ENCODE measurements around the gene OR6B1. TPM values are rescaled to one million over a fixed set of nuclear protein-coding genes. Genes with fewer than 3 reads are reported as not detected.
A peak's percentile ranks its signal among the peaks of the same experiment; 100 is the strongest.

OR6B1 gene
- polyA plus RNA-seq, 1 donor (not counting 4 experiments of a cell fraction or from before 2014, with no cell fraction given) = not detected

DNA sequence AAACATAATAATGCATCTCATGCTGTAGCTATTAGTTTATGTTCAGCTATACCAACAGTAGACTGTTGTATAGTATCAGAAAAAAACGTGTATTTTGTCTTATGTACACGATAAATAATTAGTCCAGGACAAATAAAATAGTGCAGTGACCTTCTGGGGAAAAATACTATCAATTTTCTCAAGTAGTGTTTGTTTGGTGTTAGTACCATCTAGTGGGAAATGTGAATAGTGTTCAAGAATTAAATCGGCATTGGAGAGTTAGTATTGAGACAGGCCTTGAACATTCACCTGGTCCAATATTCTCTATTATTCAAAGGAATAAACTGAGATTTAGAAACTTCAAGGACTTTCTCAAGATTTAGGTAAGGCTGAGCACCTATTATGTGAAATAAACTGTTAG lies 26.9 kb downstream of the OR6B1 start:
- no peaks in the 10 kb centered on the region for H3K27me3 ChIP-seq (ENCODE audit: control insufficient read depth, extremely low read depth, insufficient read depth, low read length)
- no peak for TF ChIP-seq EZH2 (IDR thresholded peaks at IDR 0.05; ENCODE audit: low read length)
- TF ChIP-seq, protein P1, sequence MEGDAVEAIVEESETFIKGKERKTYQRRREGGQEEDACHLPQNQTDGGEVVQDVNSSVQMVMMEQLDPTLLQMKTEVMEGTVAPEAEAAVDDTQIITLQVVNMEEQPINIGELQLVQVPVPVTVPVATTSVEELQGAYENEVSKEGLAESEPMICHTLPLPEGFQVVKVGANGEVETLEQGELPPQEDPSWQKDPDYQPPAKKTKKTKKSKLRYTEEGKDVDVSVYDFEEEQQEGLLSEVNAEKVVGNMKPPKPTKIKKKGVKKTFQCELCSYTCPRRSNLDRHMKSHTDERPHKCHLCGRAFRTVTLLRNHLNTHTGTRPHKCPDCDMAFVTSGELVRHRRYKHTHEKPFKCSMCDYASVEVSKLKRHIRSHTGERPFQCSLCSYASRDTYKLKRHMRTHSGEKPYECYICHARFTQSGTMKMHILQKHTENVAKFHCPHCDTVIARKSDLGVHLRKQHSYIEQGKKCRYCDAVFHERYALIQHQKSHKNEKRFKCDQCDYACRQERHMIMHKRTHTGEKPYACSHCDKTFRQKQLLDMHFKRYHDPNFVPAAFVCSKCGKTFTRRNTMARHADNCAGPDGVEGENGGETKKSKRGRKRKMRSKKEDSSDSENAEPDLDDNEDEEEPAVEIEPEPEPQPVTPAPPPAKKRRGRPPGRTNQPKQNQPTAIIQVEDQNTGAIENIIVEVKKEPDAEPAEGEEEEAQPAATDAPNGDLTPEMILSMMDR (optimal IDR thresholded peaks at IDR 0.05 in 1 of 3, IDR thresholded peaks at IDR 0.05 in 1 of 3, conservative IDR thresholded peaks at IDR 0.05 in 1 of 3; ENCODE audit: extremely low read depth in 1 of 3, insufficient read depth in 2 of 3, low read length in 3 of 3) = peak in 2 of 3 experiments; percentile 18
- H3K4me2 ChIP-seq (ENCODE audit: control insufficient read depth, extremely low read depth, insufficient read depth, low read depth, low read length) = no peak overlapping the region
- H3K79me2 ChIP-seq (ENCODE audit: control insufficient read depth, insufficient read depth, low read length) = no peaks in the 10 kb centered on the region
- no peaks in the 10 kb centered on the region for H3K36me3 ChIP-seq (ENCODE audit: control insufficient read depth in 2 of 2, extremely low read depth in 1 of 2, insufficient read depth in 2 of 2, low read length in 2 of 2)
- DNase-seq (ENCODE audit: low read depth, low spot score) (no peak), FAIRE-seq (no peak)
- no peak overlapping the region for H3K4me3 ChIP-seq (ENCODE audit: control insufficient read depth in 2 of 3, extremely low read depth in 1 of 3, insufficient read depth in 2 of 3, low read depth in 1 of 3, low read length in 3 of 3)
- no peaks in the 10 kb centered on the region for H3K4me1 ChIP-seq (ENCODE audit: control insufficient read depth, extremely low read depth, insufficient read depth, low read length)
- no peaks in the 10 kb centered on the region for H3K9me1 ChIP-seq (ENCODE audit: control insufficient read depth, extremely low read depth, insufficient read depth, low read length)
- H4K20me1 ChIP-seq (ENCODE audit: control insufficient read depth, extremely low read depth, insufficient read depth, low read length) = no peaks in the 10 kb centered on the region
- H3K9ac ChIP-seq (ENCODE audit: control insufficient read depth, extremely low read depth, insufficient read depth, low read length) = no peak overlapping the region
- dilution Hi-C loops (cut with MboI; ENCODE audit: extremely low pct_ligation_motif_present, low sequenced_read_pairs) = no loop called here
- H3K27ac ChIP-seq (ENCODE audit: control insufficient read depth, insufficient read depth, low read length) = no peak overlapping the region
- no peaks in the 10 kb centered on the region for H3K9me3 ChIP-seq (ENCODE audit: control insufficient read depth, low read depth, low read length)
- H2AFZ ChIP-seq (ENCODE audit: control insufficient read depth, low read length) = no peak overlapping the region

DNA sequence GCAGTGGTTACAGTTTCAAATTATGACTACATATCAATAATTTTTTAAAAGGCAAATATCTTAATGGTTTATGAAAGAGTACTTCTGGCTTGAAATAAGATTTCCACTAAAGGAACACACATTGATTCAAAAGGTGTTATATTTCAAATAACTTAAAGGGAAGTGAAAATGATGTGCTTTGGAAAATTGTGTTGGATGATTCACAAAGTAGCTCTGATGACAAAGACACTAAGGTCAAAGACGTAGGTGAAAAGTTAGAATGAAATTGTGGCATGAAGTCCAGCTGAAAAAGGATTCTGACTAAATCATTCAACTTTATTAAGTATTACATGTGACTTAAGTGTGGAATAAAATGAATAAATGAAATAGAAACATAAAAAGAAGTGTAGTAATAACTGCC lies 27.9 kb downstream of the OR6B1 start:
- no peak for DNase-seq (ENCODE audit: low read depth, low spot score)
- no peak overlapping the region for H3K27ac ChIP-seq (ENCODE audit: control insufficient read depth, insufficient read depth, low read length)
- no peaks in the 10 kb centered on the region for H4K20me1 ChIP-seq (ENCODE audit: control insufficient read depth, extremely low read depth, insufficient read depth, low read length)
- no peaks in the 10 kb centered on the region for H3K9me3 ChIP-seq (ENCODE audit: control insufficient read depth, low read depth, low read length)
- no peaks in the 10 kb centered on the region for H3K4me1 ChIP-seq (ENCODE audit: control insufficient read depth, extremely low read depth, insufficient read depth, low read length)
- no peaks in the 10 kb centered on the region for H3K9me1 ChIP-seq (ENCODE audit: control insufficient read depth, extremely low read depth, insufficient read depth, low read length)
- no peaks in the 10 kb centered on the region for H3K36me3 ChIP-seq (ENCODE audit: control insufficient read depth in 2 of 2, extremely low read depth in 1 of 2, insufficient read depth in 2 of 2, low read length in 2 of 2)
- H3K4me3 ChIP-seq (ENCODE audit: control insufficient read depth in 2 of 3, extremely low read depth in 1 of 3, insufficient read depth in 2 of 3, low read depth in 1 of 3, low read length in 3 of 3) = no peak overlapping the region
- H3K4me2 ChIP-seq (ENCODE audit: control insufficient read depth, extremely low read depth, insufficient read depth, low read depth, low read length) = no peak overlapping the region
- no peak overlapping the region for H2AFZ ChIP-seq (ENCODE audit: control insufficient read depth, low read length)
- H3K79me2 ChIP-seq (ENCODE audit: control insufficient read depth, insufficient read depth, low read length) = no peaks in the 10 kb centered on the region
- no peaks in the 10 kb centered on the region for H3K27me3 ChIP-seq (ENCODE audit: control insufficient read depth, extremely low read depth, insufficient read depth, low read length)
- H3K9ac ChIP-seq (ENCODE audit: control insufficient read depth, extremely low read depth, insufficient read depth, low read length) = no peak overlapping the region
- FAIRE-seq = no peak
- dilution Hi-C loops (cut with MboI; ENCODE audit: extremely low pct_ligation_motif_present, low sequenced_read_pairs) = no loop called here
- TF ChIP-seq EZH2 (IDR thresholded peaks at IDR 0.05; ENCODE audit: low read length) = no peak
- TF ChIP-seq, protein P1 (optimal IDR thresholded peaks at IDR 0.05 in 1 of 3, IDR thresholded peaks at IDR 0.05 in 1 of 3, conservative IDR thresholded peaks at IDR 0.05 in 1 of 3; ENCODE audit: extremely low read depth in 1 of 3, insufficient read depth in 2 of 3, low read length in 3 of 3) = no peak

Data from keratinocyte (primary cell).